SU-DHL-6 (cell line): ENCODE measurements around the gene MANEAL.

Source experiments
- CTCF ChIP-seq: fragments of 200-600 bp; sonication (generic); IDR thresholded peaks from one replicate; pipeline ENCODE4 v1.5.1; 2017; ENCODE audit warnings: antibody characterized with exemption, mild to moderate bottlenecking, low read length, moderate library complexity; ENCODE audit not compliant: insufficient read depth, poor library complexity, severe bottlenecking
- EZH2phosphoT487 ChIP-seq: fragments of 200-600 bp; sonication (generic), shearing (Covaris generic); conservative IDR thresholded peaks from 2 replicates; pipeline ENCODE4 v1.6.1; 2018; ENCODE audit warnings: mild to moderate bottlenecking, antibody characterized with exemption, low read length, moderate library complexity, mixed read lengths

GRCh38 chr1:37763791-37764413 is 29.7 kb upstream of the MANEAL start:
- TF ChIP-seq CTCF (no peak), EZH2phosphoT487 (no peak)
